Liver (tissue), 9 donors: ENCODE measurements around the gene RYR2. TPM values are rescaled to one million over a fixed set of nuclear protein-coding genes. Genes with fewer than 3 reads are reported as not detected.

ENCODE experiments used
- DNase-seq: peaks from one replicate; pipeline ENCODE4 v3.0.0-alpha.2; 2017; ENCODE audit warnings: low spot score
- H3K27ac ChIP-seq, 2 donors: one replicate each; pipeline ENCODE4 v1.7.0; 2013; ENCODE audit warnings: inconsistent platforms in 2 of 2, low read length in 2 of 2, control low read depth in 1 of 2, low read depth in 1 of 2, mild to moderate bottlenecking in 1 of 2
- H3K27me3 ChIP-seq, 4 donors: one replicate each; pipeline versions ENCODE4 v1.6.1 to v1.7.0; 2013; ENCODE audit warnings: low read length in 3 of 4, inconsistent platforms in 1 of 4, mild to moderate bottlenecking in 1 of 4, moderate library complexity in 1 of 4; ENCODE audit not compliant: control insufficient read depth in 4 of 4, insufficient read depth in 4 of 4
- H3K36me3 ChIP-seq, 4 donors: one replicate each; pipeline versions ENCODE4 v1.6.1 to v1.7.0; 2013; ENCODE audit warnings: low read length in 3 of 4, mild to moderate bottlenecking in 3 of 4, low read depth in 1 of 4, moderate library complexity in 1 of 4; ENCODE audit not compliant: control insufficient read depth in 4 of 4, insufficient read depth in 3 of 4
- H3K4me1 ChIP-seq, 4 donors: one replicate each; pipeline versions ENCODE4 v1.6.1 to v1.7.0; 2013; ENCODE audit warnings: low read length in 3 of 4, mild to moderate bottlenecking in 3 of 4, moderate library complexity in 1 of 4; ENCODE audit not compliant: control insufficient read depth in 4 of 4, insufficient read depth in 4 of 4
- H3K4me3 ChIP-seq, 3 donors: one replicate each; pipeline versions ENCODE4 v1.6.1 to v1.7.0; 2013; ENCODE audit warnings: low read length in 3 of 3, control low read depth in 1 of 3, low read depth in 1 of 3, mild to moderate bottlenecking in 1 of 3
- H3K9ac ChIP-seq, 2 donors: one replicate each; pipeline ENCODE4 v1.7.0; 2013; ENCODE audit warnings: low read length in 2 of 2, mild to moderate bottlenecking in 2 of 2, moderate library complexity in 2 of 2, control low read depth in 1 of 2, low read depth in 1 of 2
- H3K9me3 ChIP-seq, 4 donors: one replicate each; pipeline versions ENCODE4 v1.6.1 to v1.7.0; 2013; ENCODE audit warnings: low read length in 3 of 4; ENCODE audit not compliant: control insufficient read depth in 4 of 4
- EGR1 ChIP-seq, 2 donors: IDR thresholded peaks; 2 replicates each; pipeline ENCODE4 v1.6.1; 2016 to 2018; ENCODE audit warnings: antibody characterized with exemption in 2 of 2, low read depth in 2 of 2
- FOXA1 ChIP-seq: IDR thresholded peaks from 2 replicates; pipeline ENCODE4 v1.6.1; 2016; ENCODE audit warnings: antibody characterized with exemption
- FOXA2 ChIP-seq: IDR thresholded peaks from 2 replicates; pipeline ENCODE4 v1.6.1; 2016; ENCODE audit warnings: antibody characterized with exemption
- GABPA ChIP-seq, 2 donors: IDR thresholded peaks in 1 of 2; conservative IDR thresholded peaks in 1 of 2; 2 replicates each; pipeline ENCODE4 v1.6.1; 2016; ENCODE audit warnings: antibody characterized with exemption in 2 of 2, mild to moderate bottlenecking in 1 of 2, moderate library complexity in 1 of 2
- HNF4G ChIP-seq: IDR thresholded peaks from 2 replicates; pipeline ENCODE4 v1.6.1; 2016; ENCODE audit warnings: antibody characterized with exemption
- JUND ChIP-seq, 2 donors: IDR thresholded peaks; 2 replicates each; pipeline ENCODE4 v1.6.1; 2016; ENCODE audit warnings: antibody characterized with exemption in 2 of 2
- NR2F2 ChIP-seq: IDR thresholded peaks from 2 replicates; pipeline ENCODE4 v1.6.1; 2016; ENCODE audit warnings: antibody characterized with exemption
- RAD21 ChIP-seq, 2 donors: IDR thresholded peaks; 2 replicates each; pipeline ENCODE4 v1.6.1; 2016; ENCODE audit warnings: antibody characterized with exemption in 2 of 2, mild to moderate bottlenecking in 2 of 2
- RXRA ChIP-seq, 2 donors: IDR thresholded peaks; 2 replicates each; pipeline ENCODE4 v1.6.1; 2017 to 2018; ENCODE audit warnings: antibody characterized with exemption in 2 of 2, mild to moderate bottlenecking in 1 of 2
- SP1 ChIP-seq: IDR thresholded peaks from 2 replicates; pipeline ENCODE4 v1.6.1; 2018; ENCODE audit warnings: antibody characterized with exemption, mild to moderate bottlenecking
- WGBS: extraction: QIAGEN DNeasy Blood & Tissue Kit; methylation state at CpG from one replicate; pipeline ENCODE4 v1.1.7; 2013; 5-methylcytosine and 5-hydroxymethylcytosine counted together
- polyA plus RNA-seq, 2 donors: library from polyadenylated mRNA; stranded (reverse) in 1 of 2; unstranded in 1 of 2; fragments of 200-250 nt in 1 of 2; fragments of >200 nt in 1 of 2; fragmentation: Nextera tagmentation in 1 of 2; extraction: Ambion mirVana in 1 of 2; gene quantifications; one replicate each; pipeline versions ENCODE4 v1.2.1 to v1.2.3, GENCODE V29; 2013 to 2015
- total RNA-seq, 2 donors: library from RNA; depleted of rRNA; stranded (reverse); fragments of >200 nt; gene quantifications; one replicate each; pipeline ENCODE4 v1.2.3, GENCODE V29; 2014
- TF ChIP-seq, protein P1 (sequence below): IDR thresholded peaks from 2 replicates; pipeline ENCODE4 v1.6.1; 2016; ENCODE audit warnings: antibody characterized with exemption
- TF ChIP-seq, protein P2 (sequence below): IDR thresholded peaks from 2 replicates; pipeline ENCODE4 v1.6.1; 2016; ENCODE audit warnings: antibody characterized with exemption
- TF ChIP-seq, protein P3 (sequence below): fragments of 150-350 bp; IDR thresholded peaks from 2 replicates; pipeline ENCODE4 v1.5.1; 2017; ENCODE audit warnings: improper control_type of control experiment, low read depth, low read length; ENCODE audit not compliant: missing input control
- donor health status: healthy.
- donor health status: healthy.
- donor health status: healthy.
- donor health status: healthy.
- donor health status: healthy.

The RYR2 gene
- total and polyA plus RNA-seq, 4 donors, result 0.06 to 0.75 (median 0.31) TPM

DNA sequence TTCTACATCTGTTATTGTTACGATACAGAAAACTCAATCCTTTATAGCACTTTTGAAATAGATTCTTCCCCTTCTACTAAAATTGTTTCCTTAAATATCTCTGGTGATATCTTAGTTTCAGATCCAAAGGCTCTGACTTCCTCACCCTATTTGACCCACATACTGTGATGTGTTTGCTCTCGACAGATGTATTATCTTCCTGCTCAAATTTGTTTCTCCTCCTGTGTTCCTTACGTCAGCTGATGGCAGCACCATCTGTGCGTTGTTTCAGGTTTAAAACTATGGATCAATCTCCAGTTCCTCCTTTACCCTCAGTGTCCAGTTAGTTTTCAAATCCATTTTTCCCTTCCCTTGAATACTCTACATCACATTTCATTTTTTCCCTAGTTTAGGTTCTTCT lies 274.4 kb downstream of the RYR2 start (continued):
- TF ChIP-seq, protein P1, sequence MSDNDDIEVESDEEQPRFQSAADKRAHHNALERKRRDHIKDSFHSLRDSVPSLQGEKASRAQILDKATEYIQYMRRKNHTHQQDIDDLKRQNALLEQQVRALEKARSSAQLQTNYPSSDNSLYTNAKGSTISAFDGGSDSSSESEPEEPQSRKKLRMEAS, result no peak
- TF ChIP-seq SP1, result no peak
- TF ChIP-seq FOXA2, result no peak
- no peak for TF ChIP-seq RXRA (IDR thresholded peaks at IDR 0.05)
- TF ChIP-seq RAD21 (IDR thresholded peaks at IDR 0.05), result no peak

DNA sequence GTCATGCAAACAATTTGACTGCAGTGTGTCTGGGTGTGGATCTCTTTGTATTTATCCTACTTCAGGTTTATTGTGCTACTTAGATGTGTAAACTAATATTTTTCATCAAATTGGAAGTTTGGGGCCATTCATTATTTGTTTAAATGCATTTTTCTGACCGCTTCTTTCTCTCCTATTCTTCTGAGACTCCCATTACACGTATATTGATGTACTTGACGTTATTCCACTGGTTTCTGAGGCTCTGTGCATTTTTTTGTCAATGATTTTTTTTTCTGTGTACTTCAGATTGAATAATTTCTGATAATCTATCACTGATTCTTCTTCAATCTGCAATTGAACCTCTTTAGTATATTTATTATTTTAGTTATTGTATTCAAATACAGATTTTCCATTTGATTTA lies 276.8 kb downstream of the RYR2 start:
- no peak for DNase-seq
- H3K4me3 ChIP-seq, result no peak overlapping the region
- TF ChIP-seq, protein P2, sequence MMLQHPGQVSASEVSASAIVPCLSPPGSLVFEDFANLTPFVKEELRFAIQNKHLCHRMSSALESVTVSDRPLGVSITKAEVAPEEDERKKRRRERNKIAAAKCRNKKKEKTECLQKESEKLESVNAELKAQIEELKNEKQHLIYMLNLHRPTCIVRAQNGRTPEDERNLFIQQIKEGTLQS, result no peak
- TF ChIP-seq HNF4G, result no peak
- TF ChIP-seq, protein P3, sequence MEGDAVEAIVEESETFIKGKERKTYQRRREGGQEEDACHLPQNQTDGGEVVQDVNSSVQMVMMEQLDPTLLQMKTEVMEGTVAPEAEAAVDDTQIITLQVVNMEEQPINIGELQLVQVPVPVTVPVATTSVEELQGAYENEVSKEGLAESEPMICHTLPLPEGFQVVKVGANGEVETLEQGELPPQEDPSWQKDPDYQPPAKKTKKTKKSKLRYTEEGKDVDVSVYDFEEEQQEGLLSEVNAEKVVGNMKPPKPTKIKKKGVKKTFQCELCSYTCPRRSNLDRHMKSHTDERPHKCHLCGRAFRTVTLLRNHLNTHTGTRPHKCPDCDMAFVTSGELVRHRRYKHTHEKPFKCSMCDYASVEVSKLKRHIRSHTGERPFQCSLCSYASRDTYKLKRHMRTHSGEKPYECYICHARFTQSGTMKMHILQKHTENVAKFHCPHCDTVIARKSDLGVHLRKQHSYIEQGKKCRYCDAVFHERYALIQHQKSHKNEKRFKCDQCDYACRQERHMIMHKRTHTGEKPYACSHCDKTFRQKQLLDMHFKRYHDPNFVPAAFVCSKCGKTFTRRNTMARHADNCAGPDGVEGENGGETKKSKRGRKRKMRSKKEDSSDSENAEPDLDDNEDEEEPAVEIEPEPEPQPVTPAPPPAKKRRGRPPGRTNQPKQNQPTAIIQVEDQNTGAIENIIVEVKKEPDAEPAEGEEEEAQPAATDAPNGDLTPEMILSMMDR, result no peak
- no peak for TF ChIP-seq FOXA1
- TF ChIP-seq JUND (IDR thresholded peaks at IDR 0.05), result no peak
- no peak for TF ChIP-seq EGR1 (IDR thresholded peaks at IDR 0.05; ENCODE audit: low read depth in 2 of 2)
- TF ChIP-seq RAD21 (IDR thresholded peaks at IDR 0.05), result no peak
- no peak for TF ChIP-seq NR2F2
- no peak for TF ChIP-seq FOXA2
- TF ChIP-seq GABPA (IDR thresholded peaks at IDR 0.05 in 1 of 2, conservative IDR thresholded peaks at IDR 0.05 in 1 of 2), result no peak
- no peaks in the 10 kb centered on the region for H3K9me3 ChIP-seq
- H3K36me3 ChIP-seq, result no peaks in the 10 kb centered on the region
- H3K9ac ChIP-seq, result no peak overlapping the region
- H3K4me1 ChIP-seq, result no peaks in the 10 kb centered on the region
- WGBS, result 60% methylated on average over 3 of the region's 3 CpGs
- H3K27me3 ChIP-seq, result no peaks in the 10 kb centered on the region
- no peak overlapping the region for H3K27ac ChIP-seq

DNA sequence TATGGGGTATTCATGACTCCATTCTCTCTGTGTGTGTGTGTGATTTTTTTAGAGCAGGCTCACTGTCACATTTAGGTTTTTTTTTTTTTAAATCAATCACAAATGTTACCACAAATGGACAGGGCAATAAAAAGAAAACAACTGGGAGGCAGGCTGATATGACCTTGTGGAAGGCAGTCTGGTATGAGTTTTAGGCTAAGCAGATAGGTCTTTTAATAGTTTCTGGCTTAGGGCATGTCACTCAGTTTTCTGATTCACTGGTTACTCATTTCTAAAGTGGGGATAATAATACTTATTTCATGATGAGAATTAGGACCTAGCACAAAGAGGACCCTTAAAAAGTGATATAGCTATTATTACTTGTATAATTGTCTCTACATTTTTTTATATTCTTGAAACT lies 278.9 kb downstream of the RYR2 start:
- Histone ChIP-seq H3K4me1 (no peaks in the 10 kb centered on the region), H3K4me3 (no peak overlapping the region), H3K9me3 (no peaks in the 10 kb centered on the region), H3K9ac (no peak overlapping the region), H3K27me3 (no peaks in the 10 kb centered on the region), H3K27ac (no peak overlapping the region), H3K36me3 (no peaks in the 10 kb centered on the region)
- TF ChIP-seq, protein P2, result no peak
- TF ChIP-seq RXRA (IDR thresholded peaks at IDR 0.05) (no peak), RAD21 (IDR thresholded peaks at IDR 0.05) (no peak), EGR1 (IDR thresholded peaks at IDR 0.05; ENCODE audit: low read depth in 2 of 2) (no peak)
- TF ChIP-seq, protein P3, result no peak
- DNase-seq, result no peak
